CD4-positive, CD25-positive, alpha-beta regulatory T cell (primary cell): Measurements from ENCODE around the gene PEX26. TPM values are rescaled to one million over a fixed set of nuclear protein-coding genes. Genes with fewer than 3 reads are reported as not detected.
A peak's percentile ranks its signal among the peaks of the same experiment; 100 is the strongest.

ENCODE experiments used
- ATAC-seq, 2 donors: fragments of 150-1000 bp; cut with Tn5 transposase; one replicate each; pipeline ENCODE4 v1.10.0; 2021; ENCODE audit warnings: low read depth in 2 of 2, moderate number of reproducible peaks in 2 of 2, moderate library complexity in 1 of 2
- DNase-seq, 3 donors: peaks; one replicate each; pipeline versions ENCODE4 v3.0.0 to v3.0.0-alpha.2; 2012 to 2022; ENCODE audit warnings: mixed read lengths in 1 of 3
- H3K27ac ChIP-seq: one replicate; pipeline ENCODE4 v1.7.0; 2013; ENCODE audit warnings: mild to moderate bottlenecking, low read length; ENCODE audit not compliant: insufficient read depth, poor library complexity, severe bottlenecking
- H3K27me3 ChIP-seq: one replicate; pipeline ENCODE4 v1.7.0; 2013; ENCODE audit warnings: low read length; ENCODE audit not compliant: control insufficient read depth, insufficient read depth
- H3K36me3 ChIP-seq: one replicate; pipeline ENCODE4 v1.7.0; 2013; ENCODE audit warnings: mild to moderate bottlenecking, low read length, moderate library complexity; ENCODE audit not compliant: control insufficient read depth, insufficient read depth
- H3K4me1 ChIP-seq: 2 replicates; pipeline ENCODE4 v1.7.0; 2013; ENCODE audit warnings: mild to moderate bottlenecking, low read length; ENCODE audit not compliant: insufficient read depth, control insufficient read depth, poor library complexity, severe bottlenecking
- H3K4me3 ChIP-seq: one replicate; pipeline ENCODE4 v1.7.0; 2013; ENCODE audit warnings: low read depth, mild to moderate bottlenecking, low read length, moderate library complexity
- H3K9me3 ChIP-seq, 2 experiments: 1 replicate in 1 of 2; 2 replicates in 1 of 2; pipeline ENCODE4 v1.7.0; 2013; ENCODE audit warnings: low read length in 2 of 2, mild to moderate bottlenecking in 1 of 2, moderate library complexity in 1 of 2; ENCODE audit not compliant: control insufficient read depth in 2 of 2
- H3K27ac Mint-ChIP-seq, 3 donors: one replicate each; pipeline ENCODE4 v1.8.0; 2020 to 2022; ENCODE audit warnings: mild to moderate bottlenecking in 3 of 3, mixed read lengths in 3 of 3, moderate library complexity in 2 of 3
- H3K27me3 Mint-ChIP-seq: one replicate; pipeline ENCODE4 v1.8.0; 2022; ENCODE audit warnings: mild to moderate bottlenecking, mixed read lengths
- H3K36me3 Mint-ChIP-seq: one replicate; pipeline ENCODE4 v1.8.0; 2020; ENCODE audit warnings: mixed read lengths
- H3K4me1 Mint-ChIP-seq, 4 donors: one replicate each; pipeline ENCODE4 v1.8.0; 2020 to 2022; ENCODE audit warnings: mixed read lengths in 4 of 4, mild to moderate bottlenecking in 1 of 4
- H3K4me3 Mint-ChIP-seq, 4 donors: one replicate each; pipeline ENCODE4 v1.8.0; 2020 to 2022; ENCODE audit warnings: mild to moderate bottlenecking in 4 of 4, mixed read lengths in 4 of 4, moderate library complexity in 3 of 4
- H3K9me3 Mint-ChIP-seq, 7 donors: one replicate each; pipeline ENCODE4 v1.8.0; 2020 to 2022; ENCODE audit warnings: mixed read lengths in 7 of 7, mild to moderate bottlenecking in 3 of 7, moderate library complexity in 2 of 7
- polyA plus RNA-seq, 4 donors: library from polyadenylated mRNA; unstranded; fragments of 300-500 nt; fragmentation: Illumina TruSeq; gene quantifications; one replicate each; pipeline ENCODE4 v1.2.3, GENCODE V29; 2021
- total RNA-seq: library from RNA; stranded (reverse); gene quantifications from one replicate; pipeline ENCODE4 v1.2.3, GENCODE V29; 2022

The PEX26 gene
- total and polyA plus RNA-seq, 5 donors from 2014 or later, result 3.4 to 35.4 (median 3.9) TPM

GRCh38 chr22:18083406-18083805, 5.6 kb downstream of the PEX26 start:
- Mint-ChIP-seq H3K4me1 (peaks cover 13 to 45% (median 36%) of the 10 kb centered on the region in 4 donors), H3K27me3 (no peaks in the 10 kb centered on the region), H3K4me3 (peak overlapping the region in 1 of 4 donors; percentile 83), H3K9me3 (peaks cover 0 to 3% (median 0%) of the 10 kb centered on the region in 7 donors), H3K36me3 (peaks cover 44% of the 10 kb centered on the region), H3K27ac (no peak overlapping the region)
- DNase-seq, result no peak
- H3K9me3 ChIP-seq, result no peaks in the 10 kb centered on the region
- H3K4me3 ChIP-seq, result no peak overlapping the region
- ATAC-seq, result no peak
- H3K36me3 ChIP-seq, result peaks cover 82% of the 10 kb centered on the region
- H3K27ac ChIP-seq, result no peak overlapping the region
- H3K4me1 ChIP-seq, result peaks cover 12% of the 10 kb centered on the region
- no peaks in the 10 kb centered on the region for H3K27me3 ChIP-seq

- no peak for ATAC-seq
Measured at GRCh38 chr22:18085188-18085587, 7.4 kb downstream of the PEX26 start.

GRCh38 chr22:18087350-18087855, 9.6 kb downstream of the PEX26 start:
- Histone ChIP-seq H3K9me3 (no peaks in the 10 kb centered on the region), H3K36me3 (peaks cover 68% of the 10 kb centered on the region), H3K4me3 (no peak overlapping the region), H3K4me1 (peaks cover 8% of the 10 kb centered on the region), H3K27ac (no peak overlapping the region), H3K27me3 (no peaks in the 10 kb centered on the region)
- DNase-seq, result no peak
- no peaks in the 10 kb centered on the region for H3K9me3 Mint-ChIP-seq
- no peak overlapping the region for H3K4me3 Mint-ChIP-seq
- peak overlapping the region in 1 of 3 donors; percentile 25 for H3K27ac Mint-ChIP-seq
- peaks cover 38% of the 10 kb centered on the region for H3K36me3 Mint-ChIP-seq
- H3K27me3 Mint-ChIP-seq, result no peaks in the 10 kb centered on the region
- H3K4me1 Mint-ChIP-seq, result peaks cover 7 to 28% (median 18%) of the 10 kb centered on the region in 4 donors
- no peak for ATAC-seq

More at GRCh38 chr22:18085188-18085587, 7.4 kb downstream of the PEX26 start:
- no peak overlapping the region for H3K4me3 Mint-ChIP-seq
- H3K27me3 Mint-ChIP-seq, result no peaks in the 10 kb centered on the region
- H3K36me3 Mint-ChIP-seq, result peaks cover 43% of the 10 kb centered on the region
- Histone ChIP-seq H3K36me3 (peaks cover 85% of the 10 kb centered on the region), H3K4me3 (no peak overlapping the region), H3K4me1 (no peaks in the 10 kb centered on the region), H3K9me3 (no peaks in the 10 kb centered on the region), H3K27ac (no peak overlapping the region), H3K27me3 (no peaks in the 10 kb centered on the region)
- H3K9me3 Mint-ChIP-seq, result peaks cover 0 to 3% (median 0%) of the 10 kb centered on the region in 7 donors
- H3K4me1 Mint-ChIP-seq, result peaks cover 13 to 30% (median 27%) of the 10 kb centered on the region in 4 donors
- no peak overlapping the region for H3K27ac Mint-ChIP-seq
- DNase-seq, result no peak

- Histone ChIP-seq H3K36me3 (peaks cover 52% of the 10 kb centered on the region), H3K9me3 (no peaks in the 10 kb centered on the region), H3K27ac (no peak overlapping the region), H3K4me1 (peaks cover 8% of the 10 kb centered on the region), H3K4me3 (no peak overlapping the region), H3K27me3 (no peaks in the 10 kb centered on the region)
- H3K27me3 Mint-ChIP-seq, result no peaks in the 10 kb centered on the region
- H3K9me3 Mint-ChIP-seq, result no peaks in the 10 kb centered on the region
- H3K36me3 Mint-ChIP-seq, result peaks cover 29% of the 10 kb centered on the region
- no peak overlapping the region for H3K4me3 Mint-ChIP-seq
- ATAC-seq (no peak), DNase-seq (no peak)
- H3K4me1 Mint-ChIP-seq, result peaks cover 0 to 22% (median 10%) of the 10 kb centered on the region in 4 donors
- H3K27ac Mint-ChIP-seq, result peak overlapping the region in 1 of 3 donors; percentile 52
Measured at GRCh38 chr22:18088825-18089568, 11.2 kb downstream of the PEX26 start.

GRCh38 chr22:18090286-18090685, 12.5 kb downstream of the PEX26 start:
- Mint-ChIP-seq H3K9me3 (no peaks in the 10 kb centered on the region), H3K36me3 (peaks cover 29% of the 10 kb centered on the region), H3K4me3 (peak overlapping the region in 2 of 4 donors; percentile 38 to 69), H3K4me1 (peaks cover 0 to 22% (median 10%) of the 10 kb centered on the region in 4 donors), H3K27me3 (no peaks in the 10 kb centered on the region), H3K27ac (peak overlapping the region in 1 of 3 donors; percentile 85)
- H3K36me3 ChIP-seq, result peaks cover 42% of the 10 kb centered on the region
- ATAC-seq (no peak), DNase-seq (no peak)
- H3K4me1 ChIP-seq, result peaks cover 8% of the 10 kb centered on the region
- no peak overlapping the region for H3K27ac ChIP-seq
- no peaks in the 10 kb centered on the region for H3K9me3 ChIP-seq
- no peaks in the 10 kb centered on the region for H3K27me3 ChIP-seq
- H3K4me3 ChIP-seq, result no peak overlapping the region

- Mint-ChIP-seq H3K4me3 (peak overlapping the region in 2 of 4 donors; percentile 53 to 85), H3K4me1 (peaks cover 0 to 22% (median 8%) of the 10 kb centered on the region in 4 donors), H3K27me3 (no peaks in the 10 kb centered on the region), H3K9me3 (no peaks in the 10 kb centered on the region), H3K27ac (peak overlapping the region; percentile 20 to 96 (median 72)), H3K36me3 (peaks cover 33% of the 10 kb centered on the region)
- peaks cover 34% of the 10 kb centered on the region for H3K36me3 ChIP-seq
- no peak overlapping the region for H3K4me3 ChIP-seq
- peaks cover 8% of the 10 kb centered on the region for H3K4me1 ChIP-seq
- peak overlapping the region; percentile 33 for H3K27ac ChIP-seq
- no peaks in the 10 kb centered on the region for H3K9me3 ChIP-seq
- no peaks in the 10 kb centered on the region for H3K27me3 ChIP-seq
- DNase-seq, result no peak
- no peak for ATAC-seq
Measured at GRCh38 chr22:18091478-18091877, 13.7 kb downstream of the PEX26 start.

GRCh38 chr22:18091916-18092526, 14.2 kb downstream of the PEX26 start:
- H3K27me3 Mint-ChIP-seq, result no peaks in the 10 kb centered on the region
- DNase-seq (peak in 1 of 3 donors; percentile 56), ATAC-seq (peak in 1 of 2 donors; percentile 62)
- H3K36me3 ChIP-seq, result peaks cover 32% of the 10 kb centered on the region
- H3K4me1 ChIP-seq, result peaks cover 8% of the 10 kb centered on the region
- no peaks in the 10 kb centered on the region for H3K9me3 ChIP-seq
- peaks cover 38% of the 10 kb centered on the region for H3K36me3 Mint-ChIP-seq
- H3K27me3 ChIP-seq, result no peaks in the 10 kb centered on the region
- H3K9me3 Mint-ChIP-seq, result no peaks in the 10 kb centered on the region
- H3K4me3 Mint-ChIP-seq, result peak overlapping the region in 3 of 4 donors; percentile 53 to 85 (median 73)
- peak overlapping the region; percentile 33 for H3K27ac ChIP-seq
- H3K27ac Mint-ChIP-seq, result peak overlapping the region; percentile 20 to 96 (median 72)
- peaks cover 0 to 22% (median 9%) of the 10 kb centered on the region in 4 donors for H3K4me1 Mint-ChIP-seq
- no peak overlapping the region for H3K4me3 ChIP-seq
